Epithelial cell of proximal tubule (primary cell): Measurements from ENCODE around the gene LCOR. TPM values are rescaled to one million over a fixed set of nuclear protein-coding genes. Genes with fewer than 3 reads are reported as not detected.

Experiments used
- DNase-seq: peaks from one replicate; pipeline ENCODE4 v3.0.0-alpha.2; 2011; ENCODE audit warnings: low read depth
- H3K4me3 ChIP-seq: 2 replicates; pipeline ENCODE4 v1.5.1; 2011; ENCODE audit warnings: low read depth, mild to moderate bottlenecking, low read length
- CTCF ChIP-seq: conservative IDR thresholded peaks from 2 replicates; pipeline ENCODE4 v1.5.1; 2012; ENCODE audit warnings: low read depth, mild to moderate bottlenecking, low read length
- total RNA-seq: library from RNA; depleted of rRNA; stranded (reverse); fragments of >200 nt; gene quantifications from 2 replicates; pipeline ENCODE4 v1.2.3, GENCODE V29; 2015

LCOR gene
- total RNA-seq, result 10.4 and 17.2 TPM in 2 replicates

- peak within 1 kb of the TSS; percentile 83 for H3K4me3 ChIP-seq
- no peak for DNase-seq
- no peak for TF ChIP-seq CTCF
Observed at GRCh38 chr10:96831867-96832720, at the start of gene LCOR. TSS of gene LCOR (plus strand) at chr10:96832298. CDS start at chr10:96949058, 116,760 bp downstream.

DNA sequence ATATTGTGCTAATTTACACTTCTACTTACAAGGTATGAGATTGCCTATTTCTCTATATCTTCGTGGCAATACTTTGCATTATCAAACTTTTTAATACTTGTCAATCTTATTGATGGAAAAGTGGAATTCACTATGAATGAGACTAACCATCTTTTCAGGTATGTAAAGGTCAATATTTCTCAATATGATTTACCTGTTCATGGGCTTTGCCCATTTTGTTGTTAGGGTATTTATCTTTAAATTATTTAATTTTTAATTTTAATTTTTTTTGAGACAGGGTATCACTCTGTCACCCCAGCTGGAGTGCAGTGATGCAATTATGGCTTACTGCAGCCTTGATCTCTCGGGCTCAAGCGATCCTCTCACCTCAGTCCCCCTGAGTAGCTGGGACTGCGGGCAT is 47.8 kb upstream of the LCOR start:
- TF ChIP-seq CTCF, result no peak
- DNase-seq, result no peak
- no peak overlapping the region for H3K4me3 ChIP-seq

GRCh38 chr10:96789571-96790108 is 42.5 kb upstream of the LCOR start:
- no peak for DNase-seq
- no peak for TF ChIP-seq CTCF
- no peak overlapping the region for H3K4me3 ChIP-seq

DNA sequence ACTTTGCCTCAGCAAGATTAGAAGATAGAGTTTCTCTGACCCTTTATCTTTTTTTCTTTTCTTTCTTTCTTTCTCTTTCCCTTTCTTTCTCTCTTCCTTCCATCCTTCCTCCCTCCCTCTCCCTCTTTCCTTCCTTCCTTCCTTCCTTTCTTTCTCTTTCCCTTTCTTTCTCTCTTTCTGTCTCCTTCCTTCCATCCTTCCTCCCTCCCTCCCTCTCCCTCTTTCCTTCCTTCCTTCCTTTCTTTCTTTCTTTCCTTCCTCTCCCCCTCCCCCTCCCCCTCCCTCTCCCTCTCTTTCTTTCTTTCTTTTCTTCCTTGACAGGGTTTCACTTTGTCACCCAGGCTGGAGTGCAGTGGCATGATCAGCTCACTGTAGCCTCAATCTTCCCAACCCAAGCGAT is 40.2 kb upstream of the LCOR start:
- H3K4me3 ChIP-seq, result no peak overlapping the region
- no peak for DNase-seq
- no peak for TF ChIP-seq CTCF

- no peak for DNase-seq
- no peak overlapping the region for H3K4me3 ChIP-seq
- no peak for TF ChIP-seq CTCF
Observed at GRCh38 chr10:96794836-96795733, 37.0 kb upstream of the LCOR start.

DNA sequence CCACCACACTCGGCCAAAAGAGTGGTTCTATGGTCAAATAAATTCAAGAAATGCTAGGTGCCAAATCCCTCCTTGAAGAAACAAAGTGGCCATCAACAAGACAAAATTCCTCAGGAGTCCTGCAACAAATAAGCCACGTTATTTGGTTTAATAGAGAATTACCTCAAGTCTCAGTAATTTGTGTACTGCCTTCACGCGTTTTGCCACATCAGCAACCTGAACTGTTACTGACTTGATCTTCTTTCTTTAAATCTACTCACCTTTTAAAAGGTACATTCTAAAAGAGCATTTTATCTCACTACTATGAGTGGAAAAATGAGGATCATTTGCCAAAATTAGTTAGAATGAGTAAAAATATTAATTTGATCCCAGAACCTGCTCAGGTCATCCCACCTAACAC is 34.6 kb upstream of the LCOR start:
- no peak for TF ChIP-seq CTCF
- DNase-seq, result no peak
- H3K4me3 ChIP-seq, result no peak overlapping the region
